Measurements from ENCODE around the gene STARD6. TPM values are rescaled to one million over a fixed set of nuclear protein-coding genes. Genes with fewer than 3 reads are reported as not detected.

Gene STARD6
- total RNA-seq, 2 experiments from 2014 or later: not detected

- TF ChIP-seq EZH2phosphoT487 (IDR thresholded peaks at IDR 0.05; ENCODE audit: borderline replicate concordance, low read depth, low read length): no peak
- H3K4me2 ChIP-seq (ENCODE audit: low read length): no peak overlapping the region
- POLR2A ChIA-PET: interaction anchor here (0.6 kb wide), 2 partner anchors 42 to 470 kb away, joined by 3 to 5 read pairs; no protein-coding TSS in a partner anchor
- no peak overlapping the region for H3K27ac ChIP-seq (ENCODE audit: low read depth, low read length, poor library complexity, severe bottlenecking)
- H3K9me2 ChIP-seq (ENCODE audit: insufficient read depth, low read length): no peaks in the 10 kb centered on the region
- no peaks in the 10 kb centered on the region for H3K4me1 ChIP-seq (ENCODE audit: insufficient read depth, low read length, poor library complexity, severe bottlenecking)
- no peaks in the 10 kb centered on the region for H3K9me3 ChIP-seq (ENCODE audit: low read length)
- BruUV-seq (replicated peaks): no TSS peak
- no peaks in the 10 kb centered on the region for H3K36me3 ChIP-seq (ENCODE audit: insufficient read depth, low read length)
- no peak overlapping the region for H2AFZ ChIP-seq (ENCODE audit: low read length)
- CTCF ChIA-PET (ENCODE audit: unreplicated experiment): no interaction called here
- no peaks in the 10 kb centered on the region for H4K20me1 ChIP-seq (ENCODE audit: insufficient read depth, low read length)
- H3K4me3 ChIP-seq (ENCODE audit: low read depth, low read length, poor library complexity, severe bottlenecking): no peak overlapping the region
- no peak for DNase-seq (ENCODE audit: low spot score)
- no peaks in the 10 kb centered on the region for H3K79me2 ChIP-seq (ENCODE audit: insufficient read depth, low read depth, low read length)
- intact Hi-C loops (cut with micrococcal nuclease; ENCODE audit: unreplicated experiment): loop anchor here (10.0 kb wide), 1 partner anchor 1234 kb away; the partner anchor contains the start of gene TCF4
Observed at GRCh38 chr18:54351186-54351585, 6.5 kb downstream of the STARD6 start.

DNA sequence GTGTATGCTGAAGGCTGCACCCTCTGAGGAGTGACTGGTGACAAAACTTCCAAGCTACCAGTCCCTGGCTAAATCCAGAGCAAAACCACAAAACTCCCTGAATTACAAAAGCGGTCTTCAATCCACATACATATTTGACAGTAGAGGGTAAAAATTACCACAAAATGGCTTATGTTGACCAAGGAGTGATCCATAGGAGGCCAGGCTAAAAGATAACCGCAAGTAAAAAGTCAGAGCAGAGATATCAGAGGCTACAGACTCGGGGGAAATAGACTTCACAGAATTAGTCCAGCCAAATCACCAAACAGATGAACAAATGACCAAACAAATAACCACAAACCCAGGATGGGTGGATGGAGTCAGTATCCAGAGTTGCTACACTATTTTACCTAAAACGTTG is 19.4 kb downstream of the STARD6 start:
- BruUV-seq (replicated peaks): no TSS peak
- DNase-seq (ENCODE audit: low spot score): no peak
- Histone ChIP-seq H2AFZ (ENCODE audit: low read length) (no peak overlapping the region), H3K36me3 (ENCODE audit: insufficient read depth, low read length) (no peaks in the 10 kb centered on the region), H4K20me1 (ENCODE audit: insufficient read depth, low read length) (no peaks in the 10 kb centered on the region), H3K9me2 (ENCODE audit: insufficient read depth, low read length) (no peaks in the 10 kb centered on the region), H3K27ac (ENCODE audit: low read depth, low read length, poor library complexity, severe bottlenecking) (no peak overlapping the region), H3K4me1 (ENCODE audit: insufficient read depth, low read length, poor library complexity, severe bottlenecking) (no peaks in the 10 kb centered on the region), H3K79me2 (ENCODE audit: insufficient read depth, low read depth, low read length) (no peaks in the 10 kb centered on the region), H3K4me3 (ENCODE audit: low read depth, low read length, poor library complexity, severe bottlenecking) (no peak overlapping the region), H3K4me2 (ENCODE audit: low read length) (no peak overlapping the region), H3K9me3 (ENCODE audit: low read length) (no peaks in the 10 kb centered on the region)
- ChIA-PET CTCF (ENCODE audit: unreplicated experiment) (no interaction called here), POLR2A (no interaction called here)
- intact Hi-C loops (cut with micrococcal nuclease; ENCODE audit: unreplicated experiment): no loop called here
- TF ChIP-seq EZH2phosphoT487 (IDR thresholded peaks at IDR 0.05; ENCODE audit: borderline replicate concordance, low read depth, low read length) (no peak), CTCF (conservative IDR thresholded peaks at IDR 0.05; ENCODE audit: low read length) (no peak)

GRCh38 chr18:54335638-54336173 is 22.0 kb downstream of the STARD6 start:
- Histone ChIP-seq H3K4me1 (ENCODE audit: insufficient read depth, low read length, poor library complexity, severe bottlenecking) (no peaks in the 10 kb centered on the region), H3K9me2 (ENCODE audit: insufficient read depth, low read length) (no peaks in the 10 kb centered on the region), H3K4me3 (ENCODE audit: low read depth, low read length, poor library complexity, severe bottlenecking) (no peak overlapping the region), H2AFZ (ENCODE audit: low read length) (no peak overlapping the region), H3K9me3 (ENCODE audit: low read length) (no peaks in the 10 kb centered on the region), H3K79me2 (ENCODE audit: insufficient read depth, low read depth, low read length) (no peaks in the 10 kb centered on the region), H3K4me2 (ENCODE audit: low read length) (no peak overlapping the region), H4K20me1 (ENCODE audit: insufficient read depth, low read length) (no peaks in the 10 kb centered on the region), H3K36me3 (ENCODE audit: insufficient read depth, low read length) (no peaks in the 10 kb centered on the region), H3K27ac (ENCODE audit: low read depth, low read length, poor library complexity, severe bottlenecking) (no peak overlapping the region)
- BruUV-seq (replicated peaks): no TSS peak
- ChIA-PET POLR2A (no interaction called here), CTCF (ENCODE audit: unreplicated experiment) (no interaction called here)
- TF ChIP-seq EZH2phosphoT487 (IDR thresholded peaks at IDR 0.05; ENCODE audit: borderline replicate concordance, low read depth, low read length) (no peak), CTCF (conservative IDR thresholded peaks at IDR 0.05; ENCODE audit: low read length) (no peak)
- intact Hi-C loops (cut with micrococcal nuclease; ENCODE audit: unreplicated experiment): no loop called here
- no peak for DNase-seq (ENCODE audit: low spot score)
